ENCODE results near the gene KCNQ1.

- no peak for TF ChIP-seq CTCF (IDR thresholded peaks at IDR 0.05)
- TF ChIP-seq POLR2AphosphoS5 (IDR thresholded peaks at IDR 0.05; ENCODE audit: insufficient read depth in 1 of 2, low read depth in 1 of 2) = no peak
Measured at GRCh38 chr11:2796508-2797113, 351.8 kb downstream of the KCNQ1 start.
